MM.1S (cell line): ENCODE results near the gene ZCWPW1.

Experiments used
- DNase-seq: peaks from one replicate; pipeline ENCODE4 v3.0.0-alpha.2; 2015
- H2AFZ ChIP-seq: fragments of 300-600 bp; sonication (generic); 2 replicates; pipeline ENCODE4 v1.6.0; 2016; ENCODE audit warnings: antibody characterized with exemption, low read length
- H3F3A ChIP-seq: fragments of 300-600 bp; sonication (generic); 2 replicates; pipeline ENCODE4 v1.6.1; 2016; ENCODE audit warnings: mild to moderate bottlenecking, antibody characterized with exemption, low read length, moderate library complexity, mixed read lengths; ENCODE audit not compliant: insufficient read depth
- H3K27ac ChIP-seq: fragments of 300-600 bp; sonication (generic); 2 replicates; pipeline ENCODE4 v1.5.1; 2016; ENCODE audit warnings: mild to moderate bottlenecking, low read length
- H3K27me3 ChIP-seq: fragments of 300-600 bp; sonication (generic); replicated peaks from 2 replicates; pipeline ENCODE4 v1.6.0; 2016; ENCODE audit warnings: low read length; ENCODE audit not compliant: insufficient read depth
- H3K36me3 ChIP-seq: fragments of 300-600 bp; sonication (generic); replicated peaks from 2 replicates; pipeline ENCODE4 v1.6.1; 2016; ENCODE audit warnings: mild to moderate bottlenecking, low read length, mixed read lengths; ENCODE audit not compliant: insufficient read depth
- H3K4me1 ChIP-seq: fragments of 300-600 bp; sonication (generic); 2 replicates; pipeline ENCODE4 v1.6.1; 2016; ENCODE audit warnings: low read length, mixed read lengths
- H3K4me2 ChIP-seq: fragments of 300-600 bp; sonication (generic); 2 replicates; pipeline ENCODE4 v1.6.0; 2016; ENCODE audit warnings: low read depth, low read length
- H3K4me3 ChIP-seq: fragments of 300-600 bp; sonication (generic); 2 replicates; pipeline ENCODE4 v1.5.1; 2016; ENCODE audit warnings: low read length, mixed read lengths
- H3K79me2 ChIP-seq: fragments of 300-600 bp; sonication (generic); 2 replicates; pipeline ENCODE4 v1.6.1; 2016; ENCODE audit warnings: mixed run types, low read length, mixed read lengths
- H3K9ac ChIP-seq: fragments of 300-600 bp; sonication (generic); 2 replicates; pipeline ENCODE4 v1.6.1; 2016; ENCODE audit warnings: low read length, mixed read lengths
- H3K9me2 ChIP-seq: fragments of 300-600 bp; sonication (generic); replicated peaks from 2 replicates; pipeline ENCODE4 v1.6.1; 2016; ENCODE audit warnings: mild to moderate bottlenecking, low read length, mixed read lengths; ENCODE audit not compliant: insufficient read depth
- H3K9me3 ChIP-seq: fragments of 300-600 bp; sonication (generic); replicated peaks from 2 replicates; pipeline ENCODE4 v1.6.1; 2016; ENCODE audit warnings: mild to moderate bottlenecking, low read length, mixed read lengths; ENCODE audit not compliant: insufficient read depth
- H4K20me1 ChIP-seq: fragments of 300-600 bp; sonication (generic); 2 replicates; pipeline ENCODE4 v1.6.1; 2016; ENCODE audit warnings: mild to moderate bottlenecking, low read length, moderate library complexity, mixed read lengths; ENCODE audit not compliant: insufficient read depth
- CTCF ChIP-seq: fragments of 300-600 bp; sonication (generic); IDR thresholded peaks from 2 replicates; pipeline ENCODE4 v1.5.1; 2016; ENCODE audit warnings: antibody characterized with exemption, low read length, mixed read lengths
- EZH2 ChIP-seq: fragments of 300-600 bp; sonication (generic); optimal IDR thresholded peaks from 2 replicates; pipeline ENCODE3; 2017; ENCODE audit warnings: low read depth, mild to moderate bottlenecking, antibody characterized with exemption, low read length, mixed read lengths
- EZH2phosphoT487 ChIP-seq: fragments of 300-600 bp; sonication (generic); IDR thresholded peaks from 2 replicates; pipeline ENCODE4 v1.6.1; 2018; ENCODE audit warnings: antibody characterized with exemption, low read length

Gene ZCWPW1

GRCh38 chr7:100372694-100373093 is 55.8 kb downstream of the ZCWPW1 start:
- TF ChIP-seq EZH2phosphoT487 (no peak), CTCF (no peak), EZH2 (no peak)
- Histone ChIP-seq H3K27ac (no peak overlapping the region), H3K4me2 (no peak overlapping the region)

GRCh38 chr7:100372256-100372655 is 56.2 kb downstream of the ZCWPW1 start:
- Histone ChIP-seq H3K27ac (no peak overlapping the region), H3K27me3 (no peaks in the 10 kb centered on the region), H3K4me2 (no peak overlapping the region), H3K4me3 (no peak overlapping the region), H4K20me1 (no peaks in the 10 kb centered on the region), H3K79me2 (no peaks in the 10 kb centered on the region), H3K9ac (no peak overlapping the region), H3F3A (peaks cover 20% of the 10 kb centered on the region), H3K9me2 (no peaks in the 10 kb centered on the region), H3K4me1 (peaks cover 17% of the 10 kb centered on the region; the same call in 1 of the 2 replicates), H3K36me3 (no peaks in the 10 kb centered on the region), H2AFZ (no peak overlapping the region), H3K9me3 (no peaks in the 10 kb centered on the region)
- no peak for DNase-seq
- TF ChIP-seq EZH2phosphoT487 (no peak), EZH2 (no peak), CTCF (no peak)

More at GRCh38 chr7:100372694-100373093, 55.8 kb downstream of the ZCWPW1 start:
- H3K9me2 ChIP-seq: no peaks in the 10 kb centered on the region
- H3K4me1 ChIP-seq: peaks cover 15% of the 10 kb centered on the region; the same call in 1 of the 2 replicates
- H3K36me3 ChIP-seq: no peaks in the 10 kb centered on the region
- H3K9ac ChIP-seq: no peak overlapping the region
- H3K79me2 ChIP-seq: no peaks in the 10 kb centered on the region
- no peaks in the 10 kb centered on the region for H3K9me3 ChIP-seq
- DNase-seq: no peak
- no peaks in the 10 kb centered on the region for H3K27me3 ChIP-seq
- H2AFZ ChIP-seq: no peak overlapping the region
- no peaks in the 10 kb centered on the region for H4K20me1 ChIP-seq
- H3K4me3 ChIP-seq: no peak overlapping the region
- H3F3A ChIP-seq: peaks cover 16% of the 10 kb centered on the region

DNA sequence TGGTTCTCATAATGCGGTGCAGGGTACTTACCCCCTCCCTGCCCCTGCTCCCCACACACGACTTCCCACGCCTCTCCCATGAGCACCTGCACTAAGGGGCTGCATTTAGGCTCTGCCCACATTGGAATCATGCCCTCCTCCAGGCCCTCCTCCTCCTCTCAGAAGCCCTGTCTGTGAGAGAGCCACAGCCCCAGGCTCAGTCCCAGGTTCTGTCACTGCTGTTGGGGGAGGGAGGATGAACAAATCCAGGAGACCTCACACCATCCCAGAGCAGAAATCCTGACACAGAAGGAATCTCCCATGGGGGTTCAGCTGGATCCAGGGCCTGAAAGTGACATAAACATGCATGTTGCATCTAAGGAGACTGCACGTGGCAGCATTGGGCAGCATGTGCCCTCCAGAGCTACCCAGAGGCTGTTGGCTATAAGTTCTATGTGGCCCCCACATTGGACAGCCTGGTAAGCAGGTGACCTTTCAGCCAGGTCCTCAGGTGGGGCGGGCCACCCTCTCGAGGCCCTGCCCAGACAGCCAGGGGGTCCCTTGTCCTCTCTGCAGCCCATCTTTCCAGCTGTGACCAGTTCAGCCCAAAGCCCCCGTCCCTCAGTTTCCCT is 56.8 kb downstream of the ZCWPW1 start:
- H3K4me3 ChIP-seq: no peak overlapping the region
- H3K4me1 ChIP-seq: peaks cover 21% of the 10 kb centered on the region
- no peaks in the 10 kb centered on the region for H3K27me3 ChIP-seq
- no peaks in the 10 kb centered on the region for H4K20me1 ChIP-seq
- no peaks in the 10 kb centered on the region for H3K9me2 ChIP-seq
- H3K79me2 ChIP-seq: no peaks in the 10 kb centered on the region
- no peak overlapping the region for H3K9ac ChIP-seq
- no peak overlapping the region for H2AFZ ChIP-seq
- peaks cover 26% of the 10 kb centered on the region for H3F3A ChIP-seq
- H3K36me3 ChIP-seq: no peaks in the 10 kb centered on the region
- no peak for DNase-seq
- H3K27ac ChIP-seq: no peak overlapping the region
- TF ChIP-seq EZH2phosphoT487 (no peak), EZH2 (no peak), CTCF (no peak)
- no peak overlapping the region for H3K4me2 ChIP-seq
- no peaks in the 10 kb centered on the region for H3K9me3 ChIP-seq
